SH-SY5Y (cell line): Measurements from ENCODE around the gene AFMID.

Experiments used
- GATA2 ChIP-seq: IDR thresholded peaks from 2 replicates; pipeline ENCODE4 v1.6.1; 2011; ENCODE audit warnings: mild to moderate bottlenecking, low read depth, low read length
- GATA3 ChIP-seq: IDR thresholded peaks from 2 replicates; pipeline ENCODE4 v1.6.1; 2011; ENCODE audit warnings: low read depth, mild to moderate bottlenecking, low read length, moderate library complexity

AFMID gene

GRCh38 chr17:78186692-78187595, at the start of gene AFMID, which contains the start of gene TK1:
TSS of gene AFMID (plus strand) at chr17:78187362. CDS start at chr17:78187371, 9 bp downstream.
TSS of gene TK1 (minus strand) at chr17:78187052. CDS start at chr17:78186994, 58 bp downstream.
- TF ChIP-seq GATA2 (0 out of 2 replicates have a peak, but pooled peaks have one; percentile 26), GATA3 (no peak)

GRCh38 chr17:78137392-78138203, 49.6 kb upstream of the AFMID start:
- no peak for TF ChIP-seq GATA3
- no peak for TF ChIP-seq GATA2

- no peak for TF ChIP-seq GATA2
- TF ChIP-seq GATA3: no peak
These were observed 48.7 kb upstream of the AFMID start for GRCh38 chr17:78138204-78139060.

GRCh38 chr17:78140169-78141051, 46.8 kb upstream of the AFMID start:
- no peak for TF ChIP-seq GATA2
- no peak for TF ChIP-seq GATA3

- TF ChIP-seq GATA3 (no peak), GATA2 (no peak)
These were observed 45.6 kb upstream of the AFMID start for GRCh38 chr17:78141437-78142118.

- TF ChIP-seq GATA2: no peak
- no peak for TF ChIP-seq GATA3
These were observed 44.9 kb upstream of the AFMID start for GRCh38 chr17:78142119-78142861.

GRCh38 chr17:78143214-78144146, 43.7 kb upstream of the AFMID start:
- TF ChIP-seq GATA3 (no peak), GATA2 (no peak)

GRCh38 chr17:78144147-78144719, 42.9 kb upstream of the AFMID start:
- TF ChIP-seq GATA2: no peak
- no peak for TF ChIP-seq GATA3

- no peak for TF ChIP-seq GATA3
- no peak for TF ChIP-seq GATA2
These were observed 42.2 kb upstream of the AFMID start for GRCh38 chr17:78144736-78145641.

- TF ChIP-seq GATA3 (no peak), GATA2 (no peak)
These were observed 40.7 kb upstream of the AFMID start for GRCh38 chr17:78146471-78146869.

GRCh38 chr17:78146881-78147280, 40.3 kb upstream of the AFMID start:
- no peak for TF ChIP-seq GATA3
- no peak for TF ChIP-seq GATA2
